Adrenal gland (tissue), 5 donors: Measurements from ENCODE around the gene DCPS.

Source experiments
- CTCF ChIP-seq, 6 experiments: fragments of 450-650 bp in 4 of 6; fragments of 200-600 bp in 2 of 6; sonication (generic) in 1 of 6; IDR thresholded peaks; 1 replicate in 5 of 6; 2 replicates in 1 of 6; pipeline versions ENCODE4 v1.5.1 to v1.8.0; 2016 to 2021; ENCODE audit warnings: antibody characterized with exemption in 6 of 6, mild to moderate bottlenecking in 2 of 6, moderate library complexity in 1 of 6
- POLR2A ChIP-seq, 2 donors: fragments of 450-650 bp; IDR thresholded peaks; one replicate each; pipeline ENCODE4 v1.6.1; 2017; ENCODE audit warnings: antibody characterized with exemption in 2 of 2, mild to moderate bottlenecking in 2 of 2, moderate library complexity in 1 of 2
- donor health status: DM: no; HTN: no; CAD: no.

- TF ChIP-seq CTCF (IDR thresholded peaks at IDR 0.05) (no peak), POLR2A (IDR thresholded peaks at IDR 0.05) (no peak)
Observed at GRCh38 chr11:126371595-126371994, 67.7 kb downstream of the DCPS start.
